H1 (cell line): Measurements from ENCODE around the gene IKZF3. TPM values are rescaled to one million over a fixed set of nuclear protein-coding genes. Genes with fewer than 3 reads are reported as not detected.

Experiments used
- CEBPB ChIP-seq: IDR thresholded peaks from 2 replicates; pipeline ENCODE4 v1.6.1; 2012; ENCODE audit warnings: low read depth, low read length
- EP300 ChIP-seq, 2 experiments: IDR thresholded peaks; 1 replicate in 1 of 2; 2 replicates in 1 of 2; pipeline ENCODE4 v1.6.1; 2011 to 2012; ENCODE audit warnings: low read depth in 2 of 2, low read length in 2 of 2, mild to moderate bottlenecking in 2 of 2, borderline replicate concordance in 1 of 2, inconsistent platforms in 1 of 2, moderate library complexity in 1 of 2
- FOSL1 ChIP-seq: IDR thresholded peaks from 2 replicates; pipeline ENCODE4 v1.6.1; 2011; ENCODE audit warnings: mild to moderate bottlenecking, low read depth, low read length, moderate library complexity; ENCODE audit not compliant: insufficient read depth
- GABPA ChIP-seq: IDR thresholded peaks from 2 replicates; pipeline ENCODE4 v1.6.1; 2011; ENCODE audit warnings: mild to moderate bottlenecking, low read length, moderate library complexity, borderline replicate concordance; ENCODE audit not compliant: insufficient read depth
- MAFK ChIP-seq: IDR thresholded peaks from 2 replicates; pipeline ENCODE4 v1.6.1; 2012; ENCODE audit warnings: low read depth, mild to moderate bottlenecking, improper control_type of control experiment, low read length
- SP2 ChIP-seq: IDR thresholded peaks from 2 replicates; pipeline ENCODE4 v1.6.1; 2012; ENCODE audit warnings: mild to moderate bottlenecking, low read length, inconsistent platforms
- polyA plus RNA-seq, 7 experiments: library from polyadenylated mRNA; depleted of rRNA in 3 of 7; stranded (reverse) in 5 of 7; unstranded in 2 of 7; fragments of >200 nt in 5 of 7; fragments of 200-250 nt in 2 of 7; gene quantifications; 1 replicate in 5 of 7; 2 replicates in 1 of 7; 4 replicates in 1 of 7; pipeline versions ENCODE4 v1.2.1 to v1.2.3, GENCODE V29; 2011 to 2013; ENCODE audit warnings: missing spikeins in 2 of 7, mixed read lengths in 2 of 7
- total RNA-seq: library from RNA; stranded (reverse); fragmentation: NEBNext Ultra II Directional; extraction: Animal tissue kit (Norgen Biotek cat#: 25700); gene quantifications from 2 replicates; pipeline ENCODE4 v1.2.1, GENCODE V29; 2021

IKZF3 gene
- total and polyA plus RNA-seq, 2 of the 8 experiments (the other 6 are each of a cell fraction or from before 2014, with no cell fraction given) = 0.23 to 0.56 TPM

DNA sequence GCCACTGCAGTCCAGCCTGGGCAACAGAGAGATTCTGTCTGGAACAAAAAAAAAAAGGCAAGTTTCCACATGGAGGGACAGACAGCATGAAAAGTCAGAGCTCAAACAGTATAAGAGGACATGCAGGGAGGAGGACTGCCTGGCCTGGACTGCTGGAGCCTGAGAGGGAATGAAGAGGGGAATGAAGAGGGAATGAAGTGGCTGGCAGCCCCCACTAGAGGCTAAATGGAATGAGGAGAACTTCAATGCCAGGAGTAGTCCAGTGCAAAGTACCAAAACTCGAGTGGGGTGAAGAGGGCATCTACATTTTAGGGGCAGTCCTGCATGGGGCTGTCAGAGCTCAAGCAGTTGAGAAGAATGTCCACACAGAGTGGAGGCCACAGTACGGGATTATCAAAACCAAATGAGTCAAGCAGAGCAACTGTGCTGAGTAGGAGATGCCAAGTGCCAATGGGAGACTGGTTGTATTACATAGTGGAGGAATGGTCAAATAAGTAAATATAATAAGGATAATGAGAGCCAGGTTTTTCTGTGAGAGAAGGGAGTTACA, 22.9 kb downstream of the IKZF3 start (continued):
- TF ChIP-seq SP2 = no peak
- TF ChIP-seq GABPA = no peak
- TF ChIP-seq CEBPB = no peak
- TF ChIP-seq EP300 (IDR thresholded peaks at IDR 0.05; ENCODE audit: borderline replicate concordance in 1 of 2, low read depth in 2 of 2, low read length in 2 of 2) = no peak
- TF ChIP-seq FOSL1 = no peak
- TF ChIP-seq MAFK = no peak
